Type B pancreatic cell (in vitro differentiated cells): ENCODE measurements around the gene TRPV6. TPM values are rescaled to one million over a fixed set of nuclear protein-coding genes. Genes with fewer than 3 reads are reported as not detected.

Experiments
- DNase-seq: peaks from one replicate; pipeline ENCODE4 v3.0.0; 2021; ENCODE audit warnings: mixed read lengths; ENCODE audit not compliant: unreplicated experiment; ENCODE audit errors: extremely low spot score
- H3K27ac Mint-ChIP-seq: 2 replicates; pipeline ENCODE4 v1.8.0; 2021; ENCODE audit warnings: mild to moderate bottlenecking, mixed read lengths
- H3K27me3 Mint-ChIP-seq: 2 replicates; pipeline ENCODE4 v1.8.0; 2021; ENCODE audit warnings: mixed read lengths
- H3K36me3 Mint-ChIP-seq: 2 replicates; pipeline ENCODE4 v1.8.0; 2021; ENCODE audit warnings: mixed read lengths
- H3K4me1 Mint-ChIP-seq: one replicate; pipeline ENCODE4 v1.8.0; 2021; ENCODE audit warnings: mixed read lengths; ENCODE audit not compliant: unreplicated experiment
- H3K4me3 Mint-ChIP-seq: 2 replicates; pipeline ENCODE4 v1.8.0; 2021; ENCODE audit warnings: mild to moderate bottlenecking, mixed read lengths
- H3K9me3 Mint-ChIP-seq: 2 replicates; pipeline ENCODE4 v1.8.0; 2021; ENCODE audit warnings: mixed read lengths
- CTCF ChIP-seq: fragments of 200-600 bp; sonication (generic); conservative IDR thresholded peaks from 2 replicates; pipeline ENCODE4 v1.5.0; 2021; ENCODE audit warnings: antibody characterized with exemption, mild to moderate bottlenecking
- total RNA-seq: library from RNA; stranded (reverse); gene quantifications from 2 replicates; pipeline ENCODE4 v1.2.1, GENCODE V29; 2021; ENCODE audit warnings: low replicate concordance

Gene TRPV6
- total RNA-seq, 1 donor from 2014 or later, result 8.1 TPM

GRCh38 chr7:142894985-142895593 is 9.5 kb upstream of the TRPV6 start:
- Mint-ChIP-seq H3K27me3 (peaks cover 3% of the 10 kb centered on the region), H3K27ac (no peak overlapping the region), H3K9me3 (no peaks in the 10 kb centered on the region), H3K4me1 (peaks cover 5% of the 10 kb centered on the region), H3K36me3 (no peaks in the 10 kb centered on the region), H3K4me3 (no peak overlapping the region)
- DNase-seq, result peak; percentile 34
- no peak for TF ChIP-seq CTCF

GRCh38 chr7:142894112-142894984 is 8.8 kb upstream of the TRPV6 start:
- no peak for TF ChIP-seq CTCF
- DNase-seq, result peak; percentile 50
- Mint-ChIP-seq H3K36me3 (no peaks in the 10 kb centered on the region), H3K27me3 (peaks cover 3% of the 10 kb centered on the region), H3K9me3 (no peaks in the 10 kb centered on the region), H3K27ac (no peak overlapping the region), H3K4me3 (no peak overlapping the region), H3K4me1 (peaks cover 7% of the 10 kb centered on the region)

GRCh38 chr7:142892951-142893350 is 7.4 kb upstream of the TRPV6 start:
- TF ChIP-seq CTCF, result no peak
- peaks cover 9% of the 10 kb centered on the region for H3K4me1 Mint-ChIP-seq
- no peaks in the 10 kb centered on the region for H3K27me3 Mint-ChIP-seq
- no peaks in the 10 kb centered on the region for H3K36me3 Mint-ChIP-seq
- no peak overlapping the region for H3K4me3 Mint-ChIP-seq
- no peak for DNase-seq
- no peak overlapping the region for H3K27ac Mint-ChIP-seq
- H3K9me3 Mint-ChIP-seq, result no peaks in the 10 kb centered on the region

GRCh38 chr7:142891490-142892082 is 6.0 kb upstream of the TRPV6 start:
- no peaks in the 10 kb centered on the region for H3K9me3 Mint-ChIP-seq
- H3K4me1 Mint-ChIP-seq, result peaks cover 9% of the 10 kb centered on the region
- H3K4me3 Mint-ChIP-seq, result no peak overlapping the region
- H3K27ac Mint-ChIP-seq, result no peak overlapping the region
- DNase-seq, result no peak
- TF ChIP-seq CTCF, result no peak
- H3K27me3 Mint-ChIP-seq, result no peaks in the 10 kb centered on the region
- no peaks in the 10 kb centered on the region for H3K36me3 Mint-ChIP-seq

- Mint-ChIP-seq H3K4me1 (peaks cover 11% of the 10 kb centered on the region), H3K27ac (no peak overlapping the region), H3K36me3 (no peaks in the 10 kb centered on the region), H3K9me3 (no peaks in the 10 kb centered on the region), H3K27me3 (no peaks in the 10 kb centered on the region), H3K4me3 (no peak overlapping the region)
- no peak for DNase-seq
- TF ChIP-seq CTCF, result no peak
These were observed 5.4 kb upstream of the TRPV6 start for GRCh38 chr7:142890874-142891485.
